Mucosa of rectum (tissue), 2 donors: Measurements from ENCODE around the gene SYT15B.
"Not testable (repeated sequence)": the region's sequence is repeated elsewhere in the genome, so short reads cannot be mapped to it uniquely, and the experiment has no call there.

Experiments
- H3K27ac ChIP-seq, 2 donors: one replicate each; pipeline ENCODE4 v1.7.0; 2013; ENCODE audit warnings: inconsistent platforms in 2 of 2, low read depth in 2 of 2, low read length in 2 of 2
- H3K27me3 ChIP-seq, 2 donors: one replicate each; pipeline ENCODE4 v1.7.0; 2013; ENCODE audit warnings: low read length in 2 of 2; ENCODE audit not compliant: control insufficient read depth in 2 of 2, insufficient read depth in 2 of 2
- H3K36me3 ChIP-seq, 2 donors: one replicate each; pipeline ENCODE4 v1.7.0; 2013; ENCODE audit warnings: low read length in 2 of 2; ENCODE audit not compliant: control insufficient read depth in 2 of 2, insufficient read depth in 2 of 2
- H3K4me1 ChIP-seq, 2 donors: one replicate each; pipeline ENCODE4 v1.7.0; 2013; ENCODE audit warnings: low read length in 2 of 2, mild to moderate bottlenecking in 1 of 2; ENCODE audit not compliant: control insufficient read depth in 2 of 2, insufficient read depth in 2 of 2
- H3K4me3 ChIP-seq, 2 donors: one replicate each; pipeline ENCODE4 v1.7.0; 2013; ENCODE audit warnings: low read length in 2 of 2
- H3K9ac ChIP-seq, 2 donors: one replicate each; pipeline ENCODE4 v1.7.0; 2013; ENCODE audit warnings: low read length in 2 of 2, low read depth in 1 of 2, mild to moderate bottlenecking in 1 of 2
- H3K9me3 ChIP-seq, 2 donors: one replicate each; pipeline ENCODE4 v1.7.0; 2013; ENCODE audit warnings: low read length in 2 of 2; ENCODE audit not compliant: control insufficient read depth in 2 of 2
- donor health status: healthy.
- donor health status: Normal muscosa, but diverticular disease.

The SYT15B gene

DNA sequence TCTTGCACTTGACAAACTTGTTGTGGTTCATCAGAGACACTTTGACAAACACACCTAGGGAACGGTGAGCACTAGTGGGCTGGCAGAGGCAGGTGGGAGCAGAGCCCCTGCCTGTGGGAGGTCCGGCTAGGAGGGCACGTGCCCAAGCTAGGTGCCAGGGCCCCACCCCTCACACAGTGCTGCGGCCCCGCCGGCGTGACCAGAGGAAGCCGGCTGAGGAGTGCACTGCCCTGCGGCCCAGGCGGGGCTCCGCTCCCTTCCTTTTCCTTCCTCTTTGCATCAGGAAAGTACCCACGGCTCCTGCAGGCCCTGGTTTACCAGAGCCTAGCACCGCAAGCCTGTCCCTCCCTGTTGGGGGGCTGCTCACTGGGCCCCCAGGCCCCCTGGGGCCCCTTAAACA lies 7.2 kb downstream of the SYT15B start:
- not testable (repeated sequence) for H3K9ac ChIP-seq, H3K4me3 ChIP-seq, H3K27ac ChIP-seq, H3K36me3 ChIP-seq, H3K4me1 ChIP-seq, H3K9me3 ChIP-seq, H3K27me3 ChIP-seq

DNA sequence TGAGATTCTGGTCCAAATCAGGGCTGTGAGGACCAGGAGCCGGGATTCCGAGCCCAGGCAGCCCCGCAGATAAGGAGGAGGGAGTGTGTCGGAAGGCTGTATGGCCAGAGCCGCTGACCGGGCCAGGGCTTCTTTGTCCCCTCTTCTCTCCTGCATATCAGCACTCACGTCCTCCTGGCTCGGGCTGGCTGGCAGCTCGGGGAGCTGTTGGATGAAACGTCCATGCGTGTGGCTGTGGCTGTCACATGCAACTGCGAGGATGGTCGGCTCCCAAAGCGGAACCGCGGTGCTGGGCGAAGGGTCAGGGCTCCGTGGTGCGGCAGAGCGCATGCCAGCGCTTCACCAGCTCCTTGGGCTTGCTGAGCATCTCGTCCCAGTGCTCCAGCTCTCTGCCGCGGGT lies 9.5 kb downstream of the SYT15B start:
- not testable (repeated sequence) for H3K4me3 ChIP-seq, H3K27me3 ChIP-seq, H3K4me1 ChIP-seq, H3K27ac ChIP-seq, H3K9me3 ChIP-seq, H3K9ac ChIP-seq, H3K36me3 ChIP-seq

DNA sequence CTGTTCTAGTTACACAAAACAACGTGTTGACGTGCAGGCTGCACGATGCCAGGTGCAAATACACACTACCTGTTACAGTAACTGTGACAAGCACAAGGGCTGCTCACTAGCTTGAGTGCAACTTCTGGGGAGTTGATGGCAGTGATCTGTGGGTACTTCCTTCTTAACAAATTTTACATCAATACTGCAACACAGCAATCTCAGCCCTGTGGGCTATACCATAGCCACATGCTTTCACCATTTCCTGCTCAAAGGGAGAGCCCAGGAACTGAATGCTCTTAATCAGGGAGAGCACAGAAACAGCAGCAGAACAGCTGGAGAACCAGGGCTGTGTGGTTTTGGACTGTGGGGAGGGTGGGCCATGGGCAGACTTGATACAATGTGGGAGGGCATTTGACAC lies 10.2 kb downstream of the SYT15B start:
- H3K9me3 ChIP-seq, H3K4me3 ChIP-seq, H3K27ac ChIP-seq, H3K27me3 ChIP-seq, H3K4me1 ChIP-seq, H3K36me3 ChIP-seq, H3K9ac ChIP-seq: not testable (repeated sequence)

DNA sequence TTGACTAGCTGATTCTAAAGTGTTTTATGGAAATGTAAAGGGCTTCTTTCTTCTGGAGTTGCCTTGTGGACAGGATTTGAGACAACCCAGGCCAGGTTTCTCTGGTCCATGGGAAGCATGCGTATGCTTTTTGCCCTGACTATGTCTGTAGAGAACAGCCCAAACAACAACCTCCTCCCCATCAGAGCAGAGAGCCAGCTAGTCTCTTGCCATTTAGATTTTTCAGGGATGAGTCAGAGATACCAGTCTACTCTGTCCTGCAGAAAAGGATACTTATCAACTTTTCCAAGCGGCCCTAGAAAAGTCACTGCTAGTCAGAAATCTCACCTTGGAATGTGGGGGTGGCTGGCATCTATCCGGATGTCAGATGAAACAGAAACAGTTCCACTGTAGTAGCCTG lies 11.6 kb downstream of the SYT15B start:
- not testable (repeated sequence) for H3K4me1 ChIP-seq

DNA sequence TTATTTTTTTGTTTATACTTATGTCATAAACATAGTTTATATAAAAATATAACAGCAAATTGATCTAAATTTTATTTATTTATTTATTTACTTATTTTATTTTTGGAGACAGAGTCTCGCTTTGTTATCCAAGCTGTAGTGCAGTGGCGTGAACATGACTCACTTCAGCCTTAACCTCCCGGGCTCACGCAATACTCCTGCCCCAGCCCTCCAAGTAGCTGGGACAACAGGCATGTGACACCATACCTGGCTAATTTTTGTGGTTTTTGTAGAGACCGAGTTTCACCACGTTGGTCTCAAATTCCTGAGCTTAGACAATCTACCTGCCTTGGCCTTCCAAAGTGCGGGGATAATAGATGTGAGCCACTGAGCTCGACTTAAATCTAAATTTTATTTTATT lies 13.0 kb downstream of the SYT15B start:
- H3K36me3 ChIP-seq, H3K9me3 ChIP-seq, H3K27ac ChIP-seq, H3K27me3 ChIP-seq, H3K4me1 ChIP-seq, H3K9ac ChIP-seq, H3K4me3 ChIP-seq: not testable (repeated sequence)

More for the DNA sequence above, 11.6 kb downstream of the SYT15B start:
- H3K9me3 ChIP-seq, H3K36me3 ChIP-seq, H3K27me3 ChIP-seq, H3K9ac ChIP-seq, H3K27ac ChIP-seq, H3K4me3 ChIP-seq: not testable (repeated sequence)

DNA sequence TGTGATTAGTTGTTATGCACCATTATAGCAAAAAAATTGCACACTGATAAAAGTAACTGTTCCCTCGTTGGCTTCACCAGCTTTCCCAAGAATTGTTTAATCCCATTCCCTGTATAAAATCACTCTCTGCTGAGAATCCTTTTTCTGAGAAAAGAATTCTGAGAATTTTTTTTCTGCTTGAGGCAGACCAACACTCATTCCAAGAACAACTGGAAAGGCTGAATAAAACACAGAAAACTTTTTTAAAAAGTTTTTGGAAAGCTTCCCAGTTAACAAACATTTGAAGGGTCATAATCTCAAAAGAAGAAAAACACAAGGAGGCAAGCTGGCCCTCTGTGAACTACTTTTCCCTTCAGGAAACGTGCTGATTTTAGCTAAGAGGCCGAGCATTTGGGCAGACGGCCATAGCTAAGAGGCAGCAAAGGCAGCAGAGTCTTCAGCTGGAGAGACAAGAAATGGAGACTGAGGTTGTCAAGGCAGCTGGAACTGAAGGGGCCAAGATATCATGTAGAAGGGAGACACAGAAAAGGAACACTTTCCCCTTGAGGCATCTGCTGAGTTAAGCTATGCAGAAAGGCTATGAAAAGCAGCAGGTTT lies 16.5 kb downstream of the SYT15B start:
- H3K4me1 ChIP-seq, H3K27me3 ChIP-seq, H3K36me3 ChIP-seq, H3K4me3 ChIP-seq, H3K9me3 ChIP-seq, H3K9ac ChIP-seq, H3K27ac ChIP-seq: not testable (repeated sequence)

DNA sequence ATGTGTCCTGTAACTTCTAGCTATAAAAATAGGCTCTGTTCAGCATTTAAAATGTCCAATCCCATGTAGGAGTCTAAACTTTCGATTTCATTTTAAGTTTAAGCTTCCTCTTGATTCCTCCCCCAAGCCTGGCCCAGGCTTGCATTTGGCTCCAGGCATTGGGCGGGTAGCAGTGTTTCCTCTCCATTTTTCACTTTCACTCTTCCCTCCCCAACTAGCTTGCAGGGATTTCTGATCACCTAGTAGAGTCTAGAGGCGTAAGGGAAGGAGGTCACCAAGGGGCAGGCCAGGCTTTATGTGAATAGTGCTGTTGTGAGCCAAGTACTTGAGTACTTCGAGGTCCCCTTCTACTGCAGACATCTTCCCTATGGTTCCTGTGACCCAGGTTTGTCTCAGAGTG lies 18.5 kb downstream of the SYT15B start:
- H3K27me3 ChIP-seq, H3K4me1 ChIP-seq, H3K4me3 ChIP-seq, H3K36me3 ChIP-seq, H3K9ac ChIP-seq, H3K9me3 ChIP-seq, H3K27ac ChIP-seq: not testable (repeated sequence)

DNA sequence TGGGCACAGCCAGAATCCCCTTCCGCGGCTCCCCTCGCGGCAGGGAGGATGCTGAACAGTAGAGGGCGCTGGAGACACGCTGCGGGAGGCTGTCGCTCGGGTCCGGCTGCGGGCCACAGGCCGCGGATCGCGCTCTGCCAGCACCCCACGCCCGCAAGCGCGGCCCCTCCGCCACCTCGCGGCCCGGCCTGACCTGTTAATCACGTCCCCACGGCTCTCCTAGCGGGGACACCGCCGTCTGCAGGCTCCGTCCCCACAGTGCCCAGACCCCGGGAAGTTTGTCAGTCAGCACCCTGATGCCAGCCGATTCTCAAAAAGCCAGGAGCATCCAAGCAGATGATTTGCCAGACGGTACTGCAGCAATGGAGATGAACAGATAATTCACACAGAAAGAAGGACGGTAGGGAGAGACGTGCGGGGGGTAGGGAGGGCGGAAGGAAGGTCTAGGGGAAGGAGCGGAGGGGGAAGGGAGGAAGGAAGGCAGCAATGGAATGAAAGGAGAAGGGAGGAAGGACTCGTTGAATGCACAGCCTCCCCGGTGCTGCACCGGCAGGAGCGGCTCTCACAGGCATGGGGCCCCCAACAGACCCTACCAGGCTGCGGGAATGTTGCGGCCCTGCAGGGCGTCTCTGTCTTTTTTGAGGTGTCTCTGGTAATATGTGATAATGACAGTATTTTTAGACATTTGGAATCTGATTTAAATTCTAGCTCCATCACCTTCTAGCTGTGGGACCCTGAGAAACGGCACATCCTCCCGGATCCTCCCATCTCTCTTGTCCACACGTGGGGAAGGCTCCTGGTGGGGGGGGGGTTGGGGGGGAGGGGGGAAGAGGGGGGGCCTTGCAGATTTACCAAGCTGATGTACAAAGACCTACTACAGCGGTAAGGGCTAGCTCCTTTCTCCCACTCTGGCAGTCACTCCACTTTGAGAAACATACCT lies 19.5 kb downstream of the SYT15B start:
- H3K9me3 ChIP-seq, H3K27me3 ChIP-seq, H3K27ac ChIP-seq, H3K36me3 ChIP-seq, H3K4me1 ChIP-seq, H3K9ac ChIP-seq: not testable (repeated sequence)
- H3K4me3 ChIP-seq, result peak overlapping the region in 1 of 2 donors; percentile 23

DNA sequence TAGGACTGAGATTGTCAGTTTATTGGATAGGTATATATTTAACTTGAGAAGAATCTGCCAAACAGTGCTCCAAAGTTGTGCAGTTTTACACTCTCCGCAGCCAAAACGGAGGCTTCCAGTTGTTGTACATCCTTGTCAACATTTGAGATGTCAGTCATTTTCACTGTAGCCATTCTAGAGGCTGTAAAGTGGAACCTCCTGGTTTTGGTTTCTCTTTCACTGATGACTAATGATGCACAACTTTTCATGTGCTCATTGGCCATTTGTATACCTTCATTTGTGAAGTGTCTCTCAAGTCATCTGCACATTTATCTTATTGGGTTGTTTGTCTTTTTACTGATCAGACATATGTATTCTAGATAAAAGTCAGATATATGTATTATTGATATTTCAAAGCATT lies 22.5 kb downstream of the SYT15B start:
- H3K27me3 ChIP-seq, H3K4me1 ChIP-seq, H3K9ac ChIP-seq, H3K9me3 ChIP-seq, H3K4me3 ChIP-seq, H3K36me3 ChIP-seq, H3K27ac ChIP-seq: not testable (repeated sequence)

DNA sequence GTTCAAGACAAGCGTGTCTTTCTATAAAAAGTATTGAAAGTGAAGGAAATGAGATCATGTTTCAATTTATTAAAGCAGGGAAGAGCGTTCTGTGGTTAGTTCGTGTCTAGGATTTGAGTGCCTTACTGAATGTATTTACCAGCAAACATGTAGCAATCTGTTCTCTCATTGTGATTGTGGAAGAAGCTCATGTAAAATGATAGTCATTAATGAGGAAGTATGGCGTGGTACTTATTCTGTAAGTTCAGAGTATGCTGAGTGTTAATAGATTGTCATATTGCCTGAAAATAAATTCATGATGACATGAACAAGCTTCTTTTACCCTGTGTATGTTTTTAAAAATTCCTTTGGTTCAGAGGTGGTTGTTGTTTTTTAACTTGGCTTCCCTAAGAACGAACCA lies 32.5 kb downstream of the SYT15B start:
- H3K36me3 ChIP-seq, H3K27me3 ChIP-seq, H3K9ac ChIP-seq, H3K9me3 ChIP-seq, H3K4me3 ChIP-seq, H3K4me1 ChIP-seq, H3K27ac ChIP-seq: not testable (repeated sequence)
